CD8-positive, alpha-beta memory T cell (primary cell): Measurements from ENCODE around the gene GPAM. TPM values are rescaled to one million over a fixed set of nuclear protein-coding genes. Genes with fewer than 3 reads are reported as not detected.

Experiments
- CTCF ChIA-PET: fragments of 350-600 bp; sonication (Branson Sonifier 250); formaldehyde crosslinking; loops from one replicate; lab custom pipeline; 2021; ENCODE audit warnings: antibody characterized with exemption; lab: Charles Lee
- POLR2A ChIA-PET: fragments of 350-600 bp; sonication (Branson Sonifier 250); formaldehyde crosslinking; loops from one replicate; lab custom pipeline; 2021; ENCODE audit warnings: antibody characterized with exemption; lab: Charles Lee
- DNase-seq, 5 donors: peaks; one replicate each; pipeline versions ENCODE4 v3.0.0 to v3.0.0-alpha.2; 2020 to 2022; ENCODE audit warnings: mixed read lengths in 1 of 5
- H3K27ac ChIP-seq: one replicate; pipeline ENCODE4 v1.7.0; 2013; ENCODE audit warnings: low read depth, mild to moderate bottlenecking, low read length, moderate library complexity
- H3K27me3 ChIP-seq: 2 replicates; pipeline ENCODE4 v1.7.0; 2013; ENCODE audit warnings: low read length, mild to moderate bottlenecking; ENCODE audit not compliant: insufficient read depth, poor library complexity, severe bottlenecking
- H3K36me3 ChIP-seq: 2 replicates; pipeline ENCODE4 v1.7.0; 2013; ENCODE audit warnings: mild to moderate bottlenecking, low read length, moderate library complexity; ENCODE audit not compliant: insufficient read depth
- H3K4me1 ChIP-seq: 2 replicates; pipeline ENCODE4 v1.7.0; 2013; ENCODE audit warnings: mild to moderate bottlenecking, low read length, moderate library complexity; ENCODE audit not compliant: insufficient read depth
- H3K4me3 ChIP-seq: 2 replicates; pipeline ENCODE4 v1.7.0; 2013; ENCODE audit warnings: mild to moderate bottlenecking, low read length
- H3K9me3 ChIP-seq: 2 replicates; pipeline ENCODE4 v1.7.0; 2013; ENCODE audit warnings: mild to moderate bottlenecking, low read length
- H3K27ac Mint-ChIP-seq, 8 donors: one replicate each; pipeline ENCODE4 v1.8.0; 2020 to 2021; ENCODE audit warnings: mixed read lengths in 8 of 8, mild to moderate bottlenecking in 6 of 8, inconsistent platforms in 3 of 8, moderate library complexity in 3 of 8
- H3K27me3 Mint-ChIP-seq, 2 donors: one replicate each; pipeline ENCODE4 v1.8.0; 2020 to 2021; ENCODE audit warnings: mixed read lengths in 2 of 2, mild to moderate bottlenecking in 1 of 2, moderate library complexity in 1 of 2
- H3K36me3 Mint-ChIP-seq, 3 donors: one replicate each; pipeline ENCODE4 v1.8.0; 2020 to 2021; ENCODE audit warnings: mixed read lengths in 3 of 3, inconsistent platforms in 1 of 3, mild to moderate bottlenecking in 1 of 3
- H3K4me1 Mint-ChIP-seq, 3 donors: one replicate each; pipeline ENCODE4 v1.8.0; 2020 to 2021; ENCODE audit warnings: mixed read lengths in 3 of 3, inconsistent platforms in 1 of 3, mild to moderate bottlenecking in 1 of 3
- H3K4me3 Mint-ChIP-seq, 7 donors: one replicate each; pipeline ENCODE4 v1.8.0; 2020 to 2021; ENCODE audit warnings: mixed read lengths in 7 of 7, mild to moderate bottlenecking in 6 of 7, moderate library complexity in 4 of 7, inconsistent platforms in 2 of 7
- H3K9me3 Mint-ChIP-seq, 5 donors: one replicate each; pipeline ENCODE4 v1.8.0; 2020 to 2022; ENCODE audit warnings: mixed read lengths in 5 of 5, mild to moderate bottlenecking in 3 of 5, moderate library complexity in 2 of 5, inconsistent platforms in 1 of 5
- polyA plus RNA-seq: library from polyadenylated mRNA; unstranded; fragments of 300-500 nt; fragmentation: Illumina TruSeq; gene quantifications from one replicate; pipeline ENCODE4 v1.2.3, GENCODE V29; 2021
- total RNA-seq, 2 experiments: library from RNA; stranded (reverse); gene quantifications; one replicate each; pipeline ENCODE4 v1.2.3, GENCODE V29; 2021

Gene GPAM
- total and polyA plus RNA-seq, 3 experiments from 2014 or later: 1.7 to 17.2 (median 16.4) TPM

- no peak overlapping the region for H3K27ac ChIP-seq
Measured at GRCh38 chr10:112187527-112187926, 4.0 kb upstream of the GPAM start.

GRCh38 chr10:112185959-112186358, 2.4 kb upstream of the GPAM start:
- Mint-ChIP-seq H3K27me3 (peaks cover 9% of the 10 kb centered on the region in 2 donors), H3K4me1 (peaks cover 26 to 41% (median 40%) of the 10 kb centered on the region in 3 donors), H3K4me3 (peak overlapping the region in 4 of 7 donors; percentile 20 to 54 (median 43)), H3K36me3 (peaks cover 0 to 12% (median 7%) of the 10 kb centered on the region in 3 donors), H3K9me3 (peaks cover 0 to 17% (median 5%) of the 10 kb centered on the region in 5 donors), H3K27ac (peak overlapping the region in 5 of 8 donors; percentile 5 to 70 (median 33))
- no peak overlapping the region for H3K4me3 ChIP-seq
- H3K36me3 ChIP-seq: no peaks in the 10 kb centered on the region
- CTCF ChIA-PET: no interaction called here
- POLR2A ChIA-PET: no interaction called here
- H3K27ac ChIP-seq: no peak overlapping the region
- peaks cover 17% of the 10 kb centered on the region for H3K4me1 ChIP-seq
- no peaks in the 10 kb centered on the region for H3K9me3 ChIP-seq
- no peak for DNase-seq
- no peaks in the 10 kb centered on the region for H3K27me3 ChIP-seq

More at GRCh38 chr10:112187527-112187926, 4.0 kb upstream of the GPAM start:
- Mint-ChIP-seq H3K9me3 (peaks cover 0 to 17% (median 5%) of the 10 kb centered on the region in 5 donors), H3K27me3 (peaks cover 9 to 10% of the 10 kb centered on the region in 2 donors), H3K4me1 (peaks cover 22 to 35% (median 33%) of the 10 kb centered on the region in 3 donors), H3K36me3 (peaks cover 0 to 9% (median 7%) of the 10 kb centered on the region in 3 donors), H3K4me3 (no peak overlapping the region), H3K27ac (no peak overlapping the region)
- ChIA-PET CTCF (no interaction called here), POLR2A (no interaction called here)
- DNase-seq: no peak
- Histone ChIP-seq H3K36me3 (no peaks in the 10 kb centered on the region), H3K27me3 (no peaks in the 10 kb centered on the region), H3K4me1 (peaks cover 16% of the 10 kb centered on the region), H3K9me3 (no peaks in the 10 kb centered on the region), H3K4me3 (no peak overlapping the region)

- ChIA-PET CTCF (interaction anchor here (1.6 to 2.9 kb wide), 3 partner anchors 191 to 288 kb away, joined by 4 to 10 read pairs (median 8); no protein-coding TSS in a partner anchor), POLR2A (no interaction called here)
- H3K36me3 Mint-ChIP-seq: peaks cover 5 to 25% (median 7%) of the 10 kb centered on the region in 3 donors
- peak overlapping the region; percentile 2 to 67 (median 43) for H3K4me3 Mint-ChIP-seq
- peak overlapping the region; percentile 31 to 87 (median 51) for H3K27ac Mint-ChIP-seq
- Histone ChIP-seq H3K36me3 (no peaks in the 10 kb centered on the region), H3K4me3 (peak overlapping the region; percentile 88), H3K27me3 (no peaks in the 10 kb centered on the region), H3K27ac (no peak overlapping the region), H3K9me3 (no peaks in the 10 kb centered on the region), H3K4me1 (peaks cover 17% of the 10 kb centered on the region)
- no peak for DNase-seq
- peaks cover 2 to 9% of the 10 kb centered on the region in 2 donors for H3K27me3 Mint-ChIP-seq
- H3K9me3 Mint-ChIP-seq: peaks cover 0 to 17% (median 5%) of the 10 kb centered on the region in 5 donors
- peaks cover 26 to 41% (median 40%) of the 10 kb centered on the region in 3 donors for H3K4me1 Mint-ChIP-seq
Measured at GRCh38 chr10:112184379-112184778, 814 bp upstream of the GPAM start.

GRCh38 chr10:112184052-112184371, 447 bp upstream of the GPAM start:
- Histone ChIP-seq H3K27ac (peak overlapping the region; percentile 71), H3K9me3 (no peaks in the 10 kb centered on the region), H3K4me3 (peak overlapping the region; percentile 88), H3K4me1 (peaks cover 17% of the 10 kb centered on the region), H3K27me3 (no peaks in the 10 kb centered on the region), H3K36me3 (no peaks in the 10 kb centered on the region)
- no peak for DNase-seq
- Mint-ChIP-seq H3K36me3 (peaks cover 5 to 29% (median 7%) of the 10 kb centered on the region in 3 donors), H3K4me3 (peak overlapping the region; percentile 86 to 97 (median 90)), H3K27ac (peak overlapping the region; percentile 87 to 98 (median 96)), H3K4me1 (peaks cover 26 to 41% (median 40%) of the 10 kb centered on the region in 3 donors), H3K9me3 (peaks cover 0 to 17% (median 5%) of the 10 kb centered on the region in 5 donors), H3K27me3 (peaks cover 0 to 9% of the 10 kb centered on the region in 2 donors)
- ChIA-PET CTCF (interaction anchor here (1.6 to 2.9 kb wide), 3 partner anchors 191 to 288 kb away, joined by 4 to 10 read pairs (median 8); no protein-coding TSS in a partner anchor), POLR2A (no interaction called here)

GRCh38 chr10:112182784-112183328, 709 bp downstream of the GPAM start:
- peaks cover 0 to 9% of the 10 kb centered on the region in 2 donors for H3K27me3 Mint-ChIP-seq
- no peak for DNase-seq
- H3K9me3 ChIP-seq: no peaks in the 10 kb centered on the region
- peak overlapping the region; percentile 71 for H3K27ac ChIP-seq
- peak overlapping the region; percentile 88 for H3K4me3 ChIP-seq
- peaks cover 26 to 41% (median 40%) of the 10 kb centered on the region in 3 donors for H3K4me1 Mint-ChIP-seq
- peak overlapping the region in 7 of 8 donors; percentile 87 to 98 (median 96) for H3K27ac Mint-ChIP-seq
- H3K9me3 Mint-ChIP-seq: peaks cover 0 to 17% (median 5%) of the 10 kb centered on the region in 5 donors
- H3K4me1 ChIP-seq: peaks cover 17% of the 10 kb centered on the region
- ChIA-PET CTCF (interaction anchor here (0.9 to 2.9 kb wide), 4 partner anchors 150 to 289 kb away, joined by 3 to 10 read pairs (median 6); no protein-coding TSS in a partner anchor), POLR2A (interaction anchor here (0.5 to 0.9 kb wide), 2 partner anchors 264 to 1276 kb away, joined by 3 to 5 read pairs; partner anchors contain the start of genes VTI1A and ZDHHC6)
- H3K4me3 Mint-ChIP-seq: peak overlapping the region; percentile 86 to 97 (median 90)
- H3K36me3 ChIP-seq: no peaks in the 10 kb centered on the region
- H3K36me3 Mint-ChIP-seq: peaks cover 6 to 38% (median 7%) of the 10 kb centered on the region in 3 donors
- H3K27me3 ChIP-seq: no peaks in the 10 kb centered on the region

- peaks cover 4% of the 10 kb centered on the region for H3K36me3 ChIP-seq
- Mint-ChIP-seq H3K27me3 (no peaks in the 10 kb centered on the region), H3K36me3 (peaks cover 0 to 82% (median 20%) of the 10 kb centered on the region in 3 donors)
Measured at GRCh38 chr10:112177247-112177646, 6.3 kb downstream of the GPAM start.

GRCh38 chr10:112176543-112176942, 7.0 kb downstream of the GPAM start:
- H3K4me1 Mint-ChIP-seq: peaks cover 0 to 2% (median 0%) of the 10 kb centered on the region in 3 donors
- Histone ChIP-seq H3K27me3 (no peaks in the 10 kb centered on the region), H3K4me1 (no peaks in the 10 kb centered on the region), H3K27ac (no peak overlapping the region), H3K9me3 (no peaks in the 10 kb centered on the region), H3K36me3 (peaks cover 4% of the 10 kb centered on the region), H3K4me3 (no peak overlapping the region)
- H3K27me3 Mint-ChIP-seq: no peaks in the 10 kb centered on the region
- H3K36me3 Mint-ChIP-seq: peaks cover 0 to 86% (median 25%) of the 10 kb centered on the region in 3 donors
- no peak overlapping the region for H3K4me3 Mint-ChIP-seq
- CTCF ChIA-PET: no interaction called here
- POLR2A ChIA-PET: no interaction called here
- no peak overlapping the region for H3K27ac Mint-ChIP-seq
- no peaks in the 10 kb centered on the region for H3K9me3 Mint-ChIP-seq
- DNase-seq: no peak

More at GRCh38 chr10:112177247-112177646, 6.3 kb downstream of the GPAM start:
- POLR2A ChIA-PET: no interaction called here
- Mint-ChIP-seq H3K4me1 (peaks cover 3 to 6% (median 3%) of the 10 kb centered on the region in 3 donors), H3K4me3 (no peak overlapping the region), H3K27ac (no peak overlapping the region), H3K9me3 (no peaks in the 10 kb centered on the region)
- DNase-seq: no peak
- H3K4me1 ChIP-seq: no peaks in the 10 kb centered on the region
- no peak overlapping the region for H3K27ac ChIP-seq
- no peaks in the 10 kb centered on the region for H3K27me3 ChIP-seq
- H3K9me3 ChIP-seq: no peaks in the 10 kb centered on the region
- CTCF ChIA-PET: no interaction called here
- H3K4me3 ChIP-seq: no peak overlapping the region

GRCh38 chr10:112175409-112175808, 8.2 kb downstream of the GPAM start:
- Histone ChIP-seq H3K36me3 (peaks cover 4% of the 10 kb centered on the region), H3K27me3 (no peaks in the 10 kb centered on the region), H3K27ac (no peak overlapping the region), H3K4me3 (no peak overlapping the region), H3K4me1 (no peaks in the 10 kb centered on the region), H3K9me3 (no peaks in the 10 kb centered on the region)
- Mint-ChIP-seq H3K4me1 (no peaks in the 10 kb centered on the region), H3K27me3 (no peaks in the 10 kb centered on the region), H3K36me3 (peaks cover 0 to 92% (median 32%) of the 10 kb centered on the region in 3 donors), H3K9me3 (no peaks in the 10 kb centered on the region), H3K27ac (no peak overlapping the region), H3K4me3 (no peak overlapping the region)
- POLR2A ChIA-PET: no interaction called here
- CTCF ChIA-PET: no interaction called here
- DNase-seq: no peak
